GM12891 (cell line): ENCODE data around the gene PUS1.
A peak's percentile ranks its signal among the peaks of the same experiment; 100 is the strongest.

ENCODE experiments used
- DNase-seq: peaks from one replicate; pipeline ENCODE4 v3.0.0; 2011; ENCODE audit warnings: low spot score; ENCODE audit not compliant: insufficient read length
- FAIRE-seq: peaks from 2 replicates; lab custom pipeline; 2011; peaks lifted over from hg19 to GRCh38; lab: Jason Lieb, UNC
- PAX5 ChIP-seq: IDR thresholded peaks from 2 replicates; pipeline ENCODE4 v1.6.1; 2011; ENCODE audit warnings: low read length, moderate library complexity, mild to moderate bottlenecking; ENCODE audit not compliant: insufficient read depth, severe bottlenecking
- POLR2A ChIP-seq: IDR thresholded peaks from 2 replicates; pipeline ENCODE4 v1.6.1; 2011; ENCODE audit warnings: low read depth, low read length, control low read depth
- POLR2AphosphoS5 ChIP-seq: IDR thresholded peaks from 2 replicates; pipeline ENCODE4 v1.6.1; 2011; ENCODE audit warnings: low read depth, low read length, control low read depth
- POU2F2 ChIP-seq: IDR thresholded peaks from 2 replicates; pipeline ENCODE4 v1.6.1; 2011; ENCODE audit warnings: low read depth, mild to moderate bottlenecking, control low read depth, low read length, moderate library complexity
- SPI1 ChIP-seq: IDR thresholded peaks from 2 replicates; pipeline ENCODE4 v1.6.1; 2011; ENCODE audit warnings: low read depth, low read length, control low read depth
- TAF1 ChIP-seq: IDR thresholded peaks from 2 replicates; pipeline ENCODE4 v1.6.1; 2011; ENCODE audit warnings: low read depth, low read length, control low read depth

Gene PUS1

DNA sequence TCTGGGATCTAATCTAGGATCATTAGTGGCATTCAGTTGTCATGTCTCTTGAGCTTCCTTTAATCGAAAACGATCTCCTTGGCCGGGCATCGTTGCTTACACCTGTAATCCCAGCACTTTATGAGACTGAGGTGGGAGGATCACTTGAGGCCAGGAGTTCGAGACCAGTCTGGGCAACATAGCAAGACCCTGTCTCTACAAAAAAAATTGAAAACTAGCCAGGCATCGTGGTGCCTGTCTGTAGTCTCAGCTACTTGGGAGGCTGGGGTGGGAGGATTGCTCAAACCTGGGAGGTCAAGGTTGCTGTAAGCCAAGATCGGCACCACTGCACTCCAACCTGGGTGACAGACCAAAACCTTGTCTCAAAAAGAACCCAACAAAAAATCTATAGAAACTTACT is 9.0 kb downstream of the PUS1 start:
- no peak for TF ChIP-seq SPI1
- no peak for TF ChIP-seq TAF1
- TF ChIP-seq PAX5 = no peak
- no peak for TF ChIP-seq POLR2A
- no peak for TF ChIP-seq POLR2AphosphoS5
- no peak for TF ChIP-seq POU2F2
- DNase-seq = no peak
- no peak for FAIRE-seq

GRCh38 chr12:131939007-131939406 is 9.9 kb downstream of the PUS1 start:
- FAIRE-seq (no peak), DNase-seq (no peak)
- TF ChIP-seq POLR2A = no peak
- no peak for TF ChIP-seq POU2F2
- no peak for TF ChIP-seq TAF1
- no peak for TF ChIP-seq PAX5
- no peak for TF ChIP-seq POLR2AphosphoS5
- TF ChIP-seq SPI1 = no peak

DNA sequence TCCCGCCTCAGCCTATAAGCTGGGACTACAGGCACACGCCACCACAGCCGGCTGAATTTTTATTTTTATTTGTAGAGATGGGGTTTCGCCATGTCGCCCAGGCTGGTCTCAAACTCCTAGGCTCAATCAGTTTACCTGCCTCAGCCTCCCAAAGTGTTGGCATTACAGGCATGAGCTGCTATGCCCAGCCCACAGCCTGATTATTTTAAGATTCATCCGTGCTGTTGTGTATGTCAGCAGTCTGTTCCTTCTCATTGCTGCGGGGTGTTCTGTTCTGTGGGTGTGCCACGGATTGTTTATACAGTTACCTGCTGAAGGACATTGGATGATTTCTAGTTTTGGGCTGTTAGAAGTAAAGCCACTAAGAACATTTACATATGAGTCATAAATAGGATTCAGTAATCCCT is 11.1 kb downstream of the PUS1 start:
- TF ChIP-seq POU2F2 (no peak), PAX5 (no peak), SPI1 (no peak), TAF1 (no peak), POLR2A (no peak), POLR2AphosphoS5 (no peak)
- no peak for DNase-seq
- no peak for FAIRE-seq

DNA sequence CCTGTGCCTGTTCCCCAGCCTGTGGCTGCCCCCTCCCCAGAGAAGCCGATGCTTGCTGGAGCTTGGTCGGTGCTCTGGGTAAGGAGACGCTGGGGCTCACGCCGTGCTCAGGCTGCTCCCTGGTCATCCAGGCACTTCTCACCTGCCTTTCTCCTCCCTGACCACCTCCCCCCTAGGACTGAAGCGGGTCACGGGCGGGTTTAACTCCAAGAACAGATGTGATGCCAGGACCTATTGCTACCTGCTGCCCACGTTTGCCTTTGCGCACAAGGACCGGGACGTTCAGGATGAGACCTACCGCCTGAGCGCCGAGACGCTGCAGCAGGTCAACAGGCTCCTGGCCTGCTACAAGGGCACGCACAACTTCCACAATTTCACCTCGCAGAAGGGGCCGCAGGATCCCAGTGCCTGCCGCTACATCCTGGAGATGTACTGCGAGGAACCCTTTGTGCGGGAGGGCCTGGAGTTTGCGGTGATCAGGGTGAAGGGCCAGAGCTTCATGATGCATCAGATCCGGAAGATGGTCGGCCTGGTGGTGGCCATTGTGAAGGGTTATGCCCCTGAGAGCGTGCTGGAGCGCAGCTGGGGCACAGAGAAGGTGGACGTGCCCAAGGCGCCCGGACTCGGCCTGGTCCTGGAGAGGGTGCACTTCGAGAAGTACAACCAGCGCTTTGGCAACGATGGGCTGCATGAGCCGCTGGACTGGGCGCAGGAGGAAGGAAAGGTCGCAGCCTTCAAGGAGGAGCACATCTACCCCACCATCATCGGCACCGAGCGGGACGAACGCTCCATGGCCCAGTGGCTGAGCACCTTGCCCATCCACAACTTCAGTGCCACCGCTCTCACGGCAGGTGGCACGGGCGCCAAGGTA is 12.3 kb downstream of the PUS1 start:
- TF ChIP-seq TAF1 (no peak), SPI1 (no peak), PAX5 (no peak), POLR2AphosphoS5 (no peak), POLR2A (no peak), POU2F2 (no peak)
- FAIRE-seq = no peak
- no peak for DNase-seq

GRCh38 chr12:131941987-131942341 is 12.9 kb downstream of the PUS1 start:
- DNase-seq = no peak
- FAIRE-seq = no peak
- TF ChIP-seq POLR2A (no peak), TAF1 (no peak), PAX5 (no peak), POLR2AphosphoS5 (no peak), POU2F2 (no peak), SPI1 (no peak)

DNA sequence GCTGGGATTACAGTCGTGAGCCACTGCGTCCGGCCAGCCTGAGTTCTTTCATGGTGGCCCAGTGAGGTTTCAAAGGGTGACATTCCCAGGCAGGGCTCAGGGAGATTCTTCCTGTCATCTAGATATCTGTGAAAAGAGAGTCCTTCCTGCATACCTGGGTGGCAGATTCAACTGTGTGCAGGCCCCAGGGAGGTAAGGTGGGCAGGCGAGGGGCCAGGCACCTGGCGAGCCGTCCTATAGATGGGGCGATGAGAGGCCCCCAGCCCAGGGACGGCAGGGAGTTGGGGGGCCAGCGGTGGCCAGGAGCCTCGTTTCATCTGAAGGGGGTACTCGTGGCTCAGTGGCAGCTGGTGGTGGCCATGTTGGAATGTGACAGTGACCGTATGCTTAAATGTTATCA is 13.6 kb downstream of the PUS1 start:
- TF ChIP-seq POU2F2 (no peak), POLR2A (no peak), POLR2AphosphoS5 (no peak), PAX5 (no peak), TAF1 (no peak), SPI1 (no peak)
- FAIRE-seq (no peak), DNase-seq (no peak)

- FAIRE-seq = no peak
- no peak for DNase-seq
- TF ChIP-seq POU2F2 (no peak), PAX5 (no peak), POLR2A (no peak), POLR2AphosphoS5 (no peak), TAF1 (no peak), SPI1 (no peak)
Observed at GRCh38 chr12:131943389-131943788, 14.3 kb downstream of the PUS1 start.

GRCh38 chr12:131943876-131944275 is 14.8 kb downstream of the PUS1 start:
- FAIRE-seq (no peak), DNase-seq (no peak)
- TF ChIP-seq POLR2AphosphoS5 (no peak), TAF1 (no peak), PAX5 (no peak), POU2F2 (no peak), SPI1 (no peak), POLR2A (no peak)

DNA sequence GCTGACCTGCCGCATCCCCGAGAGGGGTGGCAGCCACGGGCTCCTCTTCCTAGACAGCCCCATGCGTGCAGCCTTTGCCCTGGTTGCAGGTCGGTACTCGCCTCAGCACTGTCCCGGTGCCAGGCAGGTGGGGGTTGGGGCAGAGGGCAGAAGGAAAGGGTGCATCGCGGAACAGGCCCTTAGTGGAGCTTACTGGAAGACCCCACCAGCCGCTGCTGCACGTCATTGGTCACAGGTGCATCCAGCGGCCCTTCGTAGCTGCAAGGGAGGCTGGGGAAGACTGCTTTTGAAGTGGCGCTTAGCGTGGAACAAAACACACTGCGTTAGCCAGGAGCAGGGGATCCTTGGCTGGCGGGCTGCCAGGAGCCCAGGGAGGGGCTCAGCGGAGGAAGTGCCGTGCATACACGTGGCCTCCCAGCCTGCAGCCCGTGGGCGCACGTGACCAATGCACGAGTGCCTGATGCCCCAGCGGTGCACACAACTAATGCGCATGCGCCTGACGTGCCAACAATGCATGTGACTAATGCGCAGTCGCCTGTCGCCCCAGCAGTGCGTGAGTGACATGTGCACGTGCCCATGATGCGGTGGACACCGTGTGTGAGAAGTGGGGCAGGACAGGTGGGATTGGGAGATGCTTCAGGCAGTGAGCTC is 15.7 kb downstream of the PUS1 start:
- FAIRE-seq = no peak

More for the DNA sequence above, 15.7 kb downstream of the PUS1 start:
- no peak for TF ChIP-seq PAX5
- no peak for TF ChIP-seq TAF1
- 0 out of 2 replicates have a peak, but pooled peaks have one; percentile 47 for TF ChIP-seq POLR2AphosphoS5
- no peak for TF ChIP-seq SPI1
- 0 out of 2 replicates have a peak, but pooled peaks have one; percentile 33 for TF ChIP-seq POLR2A
- TF ChIP-seq POU2F2 = no peak
- DNase-seq = no peak
